Measurements from ENCODE around the gene TNFAIP3. TPM values are rescaled to one million over a fixed set of nuclear protein-coding genes. Genes with fewer than 3 reads are reported as not detected.

Gene TNFAIP3
- total and polyA plus RNA-seq, 2 donors (not counting 1 experiment from before 2014, with no cell fraction given) = 86.2 to 92.0 TPM

DNA sequence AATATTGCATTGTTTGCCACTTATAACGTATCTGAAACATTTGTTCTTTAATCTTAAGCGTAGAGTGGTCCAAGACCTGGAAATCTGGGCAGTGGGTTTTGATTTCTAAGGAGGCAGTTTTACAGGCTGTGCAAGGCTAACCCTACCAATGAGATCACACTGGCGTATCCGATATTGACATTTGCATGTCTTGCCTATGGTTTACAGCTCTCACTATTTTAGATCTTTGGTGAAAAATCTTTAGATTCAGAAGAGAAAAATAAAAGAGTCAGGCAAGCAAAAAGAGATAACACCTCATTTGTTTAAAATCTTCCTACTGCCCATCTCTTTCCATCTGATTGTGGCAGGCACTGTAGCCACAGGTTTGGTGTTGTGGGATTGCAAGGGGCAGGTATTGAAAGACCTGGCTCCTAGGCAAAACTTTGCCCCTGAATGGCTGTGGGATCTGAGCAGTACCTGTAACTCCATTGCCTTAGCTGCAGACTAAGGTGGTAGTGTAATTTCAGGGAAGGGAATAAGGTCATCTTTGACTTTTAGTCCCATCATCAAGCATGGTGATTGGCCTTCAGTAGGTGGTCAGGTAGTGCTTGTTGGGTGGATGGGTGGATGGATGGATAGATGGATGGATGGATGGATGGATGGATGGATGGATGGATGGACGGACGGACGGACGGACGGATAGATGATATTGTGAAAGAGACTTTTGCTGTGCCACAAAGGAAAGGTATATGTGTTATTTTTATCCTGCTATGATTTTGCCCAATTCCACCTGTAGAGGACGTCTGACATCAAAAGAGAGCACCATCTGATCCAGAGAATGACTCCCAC lies 1.9 kb downstream of the TNFAIP3 start:
- DNase-seq (peak; percentile 49), ATAC-seq (ENCODE audit: low read depth) (no peak)
- Histone ChIP-seq H4K20me1 (ENCODE audit: control insufficient read depth, insufficient read depth, low read length, poor library complexity, severe bottlenecking) (peaks cover 28% of the 10 kb centered on the region), H3K27me3 (replicated peaks in 1 of 4; ENCODE audit: control extremely low read depth in 1 of 4, control insufficient read depth in 3 of 4, insufficient read depth in 4 of 4, low read length in 3 of 4) (no peaks in the 10 kb centered on the region), H3K4me3 (ENCODE audit: control extremely low read depth in 1 of 5, extremely low read depth in 1 of 5, insufficient read depth in 1 of 5, low read depth in 2 of 5, low read length in 4 of 5) (peak overlapping the region; percentile 95 to 99 (median 96)), H3K4me2 (replicated peaks; ENCODE audit: low read depth, low read length, poor library complexity, severe bottlenecking) (peak overlapping the region; percentile 75), H3K4me1 (ENCODE audit: control insufficient read depth in 2 of 2, insufficient read depth in 2 of 2, low read length in 2 of 2) (peaks cover 57 to 58% of the 10 kb centered on the region in 2 donors), H2AFZ (ENCODE audit: insufficient read depth, low read depth, low read length, poor library complexity, severe bottlenecking) (no peak overlapping the region), H3K79me2 (ENCODE audit: control insufficient read depth, insufficient read depth, low read length) (peaks cover 63% of the 10 kb centered on the region), H3K9ac (ENCODE audit: low read length) (peak overlapping the region; percentile 94), H3K9me3 (ENCODE audit: control extremely low read depth in 1 of 3, control insufficient read depth in 2 of 3, insufficient read depth in 1 of 3, low read length in 2 of 3) (no peaks in the 10 kb centered on the region), H3K27ac (ENCODE audit: low read length in 2 of 2) (peak overlapping the region; percentile 96), H3K36me3 (replicated peaks in 1 of 2; ENCODE audit: control extremely low read depth in 1 of 2, control insufficient read depth in 1 of 2, extremely low read depth in 1 of 2, insufficient read depth in 2 of 2, low read length in 1 of 2) (peaks cover 0 to 8% of the 10 kb centered on the region in 2 experiments)
- no peaks in the 10 kb centered on the region for H3K27me3 Mint-ChIP-seq
- intact Hi-C loops (cut with micrococcal nuclease) = loop anchor here (1.0 to 10.0 kb wide), 9 partner anchors 58 to 1582 kb away; partner anchors contain the start of genes BCLAF1, IFNGR1 and PERP
- peak overlapping the region; percentile 99 for H3K27ac Mint-ChIP-seq
- peak overlapping the region; percentile 94 for H3K4me3 Mint-ChIP-seq
- ChIA-PET CTCF (interaction anchor here (1.3 to 13.4 kb wide), 11 partner anchors 12 to 1506 kb away, joined by 3 to 199 read pairs (median 16); partner anchors contain the start of gene CITED2), POLR2A (interaction anchor here (1.1 kb wide), 1 partner anchor 59 kb away, joined by 3 read pairs; no protein-coding TSS in a partner anchor)
- H3K9me3 Mint-ChIP-seq (ENCODE audit: insufficient read depth) = no peaks in the 10 kb centered on the region
- TF ChIP-seq, protein P1, sequence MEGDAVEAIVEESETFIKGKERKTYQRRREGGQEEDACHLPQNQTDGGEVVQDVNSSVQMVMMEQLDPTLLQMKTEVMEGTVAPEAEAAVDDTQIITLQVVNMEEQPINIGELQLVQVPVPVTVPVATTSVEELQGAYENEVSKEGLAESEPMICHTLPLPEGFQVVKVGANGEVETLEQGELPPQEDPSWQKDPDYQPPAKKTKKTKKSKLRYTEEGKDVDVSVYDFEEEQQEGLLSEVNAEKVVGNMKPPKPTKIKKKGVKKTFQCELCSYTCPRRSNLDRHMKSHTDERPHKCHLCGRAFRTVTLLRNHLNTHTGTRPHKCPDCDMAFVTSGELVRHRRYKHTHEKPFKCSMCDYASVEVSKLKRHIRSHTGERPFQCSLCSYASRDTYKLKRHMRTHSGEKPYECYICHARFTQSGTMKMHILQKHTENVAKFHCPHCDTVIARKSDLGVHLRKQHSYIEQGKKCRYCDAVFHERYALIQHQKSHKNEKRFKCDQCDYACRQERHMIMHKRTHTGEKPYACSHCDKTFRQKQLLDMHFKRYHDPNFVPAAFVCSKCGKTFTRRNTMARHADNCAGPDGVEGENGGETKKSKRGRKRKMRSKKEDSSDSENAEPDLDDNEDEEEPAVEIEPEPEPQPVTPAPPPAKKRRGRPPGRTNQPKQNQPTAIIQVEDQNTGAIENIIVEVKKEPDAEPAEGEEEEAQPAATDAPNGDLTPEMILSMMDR (IDR thresholded peaks at IDR 0.05) = no peak
- no peak for TF ChIP-seq EZH2 (IDR thresholded peaks at IDR 0.05; ENCODE audit: borderline replicate concordance, insufficient read depth, low read depth, low read length, poor library complexity, severe bottlenecking)
- WGBS (ENCODE audit: insufficient coverage) = 14% methylated on average over 1 of the region's 10 CpGs
- H3K4me1 Mint-ChIP-seq = peaks cover 69% of the 10 kb centered on the region
